EL (cell line): ENCODE measurements around the gene SMYD3.
"Not testable (repeated sequence)": the region's sequence is repeated elsewhere in the genome, so short reads cannot be mapped to it uniquely, and the experiment has no call there.

Experiments used
- DNase-seq: peaks from one replicate; pipeline ENCODE4 v3.0.0-alpha.2; 2016

SMYD3 gene

DNA sequence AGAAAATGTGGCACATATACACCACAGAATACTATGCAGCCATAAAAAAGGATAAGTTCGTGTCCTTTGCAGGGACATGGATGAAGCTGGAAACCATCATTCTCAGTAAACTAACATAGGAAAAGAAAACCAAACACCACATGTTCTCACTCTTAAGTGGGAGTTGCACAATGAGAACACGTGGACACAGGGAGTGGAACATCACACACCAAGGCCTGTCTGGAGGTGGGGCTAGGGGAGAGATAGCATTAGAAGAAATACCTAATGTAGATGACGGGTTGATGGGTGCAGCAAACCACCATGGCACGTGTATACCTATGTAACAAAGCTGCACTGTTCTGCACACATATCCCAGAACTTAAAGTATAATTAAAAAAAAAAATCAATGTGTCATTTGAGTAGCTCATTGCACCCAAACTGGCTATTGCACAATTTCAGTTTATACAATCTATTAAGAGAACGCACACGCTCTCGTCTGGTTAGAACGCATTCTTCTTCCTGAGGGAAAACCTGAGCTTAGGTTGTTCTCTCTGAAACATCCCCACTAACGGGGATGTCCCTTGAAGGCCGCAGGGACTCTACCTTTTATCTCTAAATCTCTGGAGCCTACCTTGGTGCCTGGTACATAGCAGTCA lies 535.9 kb downstream of the SMYD3 start:
- not testable (repeated sequence) for DNase-seq

- DNase-seq: peak; percentile 87
These were observed 537.8 kb downstream of the SMYD3 start for GRCh38 chr1:245969283-245969682.

DNA sequence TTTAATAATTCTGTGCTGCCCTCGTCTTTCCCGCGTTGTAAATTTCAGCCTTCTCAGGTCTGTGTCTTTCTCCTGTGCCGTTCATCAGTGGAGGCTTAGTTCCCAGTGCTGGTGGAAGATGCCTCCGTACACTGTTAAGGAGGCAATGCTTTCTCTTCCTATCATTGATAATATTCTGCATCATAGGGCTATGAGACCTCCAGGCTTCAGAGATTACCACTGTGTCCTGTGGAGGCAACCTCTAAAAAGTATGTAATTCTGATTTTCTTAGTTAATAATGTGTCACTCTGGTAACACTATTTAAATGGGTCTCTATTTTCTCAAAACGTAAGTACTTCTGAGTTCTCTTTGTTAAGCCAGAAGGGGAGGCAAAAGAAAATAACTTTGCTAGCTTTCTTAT lies 538.3 kb downstream of the SMYD3 start:
- DNase-seq: no peak

DNA sequence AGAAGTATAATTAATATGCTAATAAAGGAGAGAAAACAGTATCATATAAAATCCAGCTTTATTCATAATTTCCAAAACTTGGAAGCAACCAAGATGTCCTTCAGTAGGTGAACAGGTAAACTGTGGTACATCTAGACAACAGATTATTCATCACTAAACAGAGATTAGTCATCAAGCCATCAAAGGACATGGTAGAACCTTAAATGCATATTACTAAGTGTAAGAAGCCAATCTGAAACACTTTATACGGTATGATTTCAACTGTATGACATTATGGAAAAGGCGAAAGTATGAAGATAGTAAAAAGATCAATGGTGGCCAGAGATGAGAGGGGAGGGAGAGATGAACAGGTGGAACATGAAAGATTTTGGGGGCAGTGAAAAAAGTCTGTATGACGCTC lies 541.7 kb downstream of the SMYD3 start:
- no peak for DNase-seq

DNA sequence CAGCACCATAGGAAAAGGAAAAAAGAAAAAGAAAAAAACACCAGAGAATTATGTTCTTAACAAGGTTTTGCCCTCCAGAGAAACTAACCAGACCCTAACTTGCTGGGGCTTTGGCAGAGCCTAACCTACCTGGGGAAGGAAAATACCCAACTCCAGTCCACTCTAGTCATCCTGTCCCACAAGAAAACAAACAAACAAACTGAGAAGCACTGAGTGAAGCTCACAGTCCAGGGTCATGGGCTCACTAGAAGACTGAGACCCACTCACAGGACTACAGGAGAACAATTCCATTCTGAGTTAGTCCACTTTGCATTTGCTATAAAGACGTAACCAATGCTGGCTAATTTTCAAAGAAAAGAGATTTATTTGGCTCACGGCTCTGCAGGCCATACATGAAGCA lies 543.4 kb downstream of the SMYD3 start:
- DNase-seq: no peak

- DNase-seq: no peak
These were observed 544.6 kb downstream of the SMYD3 start for GRCh38 chr1:245962453-245962852.

DNA sequence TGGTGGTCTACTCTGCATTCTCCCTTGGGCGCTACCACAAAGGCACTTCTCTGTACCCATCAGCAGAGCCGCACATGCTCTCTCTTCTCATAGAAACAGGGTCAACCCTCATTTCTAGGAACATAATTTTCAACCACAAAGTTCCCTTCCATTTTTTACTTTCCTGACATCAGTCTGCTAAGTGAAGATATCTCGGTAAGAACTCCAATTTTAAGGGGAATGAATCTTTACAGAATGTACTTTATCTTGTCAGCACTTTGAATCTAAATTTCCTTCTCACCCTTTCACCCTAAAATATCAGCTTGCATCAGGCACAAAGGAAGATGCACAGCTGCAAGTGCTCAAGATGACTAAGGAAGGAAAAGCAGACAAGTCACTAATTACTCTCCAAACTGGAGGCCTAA lies 545.9 kb downstream of the SMYD3 start:
- no peak for DNase-seq

GRCh38 chr1:245960171-245960570 lies 546.9 kb downstream of the SMYD3 start:
- DNase-seq: no peak

GRCh38 chr1:245958016-245958415 lies 549.1 kb downstream of the SMYD3 start:
- DNase-seq: no peak

- DNase-seq: no peak
These were observed 549.7 kb downstream of the SMYD3 start for GRCh38 chr1:245957427-245957826.

DNA sequence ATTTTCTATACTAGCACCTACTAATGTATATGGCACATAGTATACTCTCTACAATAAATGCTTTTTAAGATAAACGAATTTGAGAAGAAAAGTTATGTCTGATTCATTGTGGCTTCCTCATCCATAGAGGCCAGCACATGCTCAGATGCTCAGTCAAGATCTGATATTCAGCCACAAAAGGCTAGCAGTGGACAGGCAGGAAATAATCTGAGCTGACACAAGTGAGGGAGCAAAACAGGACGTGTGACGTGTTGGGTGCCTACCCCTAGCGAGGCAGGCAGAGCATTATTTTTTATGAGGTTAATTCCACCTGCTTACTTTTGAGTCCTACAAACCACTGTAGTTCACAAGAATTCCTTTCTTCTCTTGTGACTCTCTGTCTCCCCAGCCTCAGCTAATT lies 550.9 kb downstream of the SMYD3 start:
- peak; percentile 45 for DNase-seq

DNA sequence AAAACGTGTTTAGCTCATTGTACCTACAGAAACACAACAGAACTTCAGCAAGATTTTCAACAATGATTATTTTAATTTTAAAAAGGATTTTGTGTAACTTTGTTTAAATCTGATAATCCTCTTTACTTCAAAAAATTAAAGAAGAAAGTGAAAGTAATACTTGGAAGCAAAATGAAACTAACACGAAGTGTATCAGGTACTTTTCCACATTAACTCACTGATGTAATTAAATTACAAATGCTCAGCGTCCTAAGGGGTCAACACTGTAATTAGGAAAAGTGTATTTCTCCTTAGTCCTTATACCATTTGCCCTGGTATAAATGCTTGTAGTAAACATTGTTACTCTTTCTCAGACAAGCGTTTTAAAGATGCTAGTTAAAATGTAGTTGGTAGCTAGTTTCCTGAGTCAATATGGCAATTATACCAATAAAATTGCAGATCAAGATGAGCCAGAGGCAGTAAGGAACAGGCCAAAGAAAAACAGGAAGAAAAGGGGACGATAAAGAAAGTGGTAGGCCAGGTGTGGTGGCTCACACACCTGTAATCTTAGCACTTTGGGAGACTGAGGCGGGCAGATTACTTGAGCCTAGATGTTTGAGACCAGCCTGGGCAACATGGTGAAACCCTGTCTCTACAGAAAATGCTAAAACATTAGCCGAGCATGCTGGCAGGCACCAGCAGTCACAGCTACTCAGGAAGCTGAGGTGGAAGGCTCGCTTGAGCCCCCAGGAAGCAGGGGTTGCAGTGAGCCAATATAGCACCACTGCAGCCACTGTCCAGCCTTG lies 553.0 kb downstream of the SMYD3 start:
- peak; percentile 7 for DNase-seq

DNA sequence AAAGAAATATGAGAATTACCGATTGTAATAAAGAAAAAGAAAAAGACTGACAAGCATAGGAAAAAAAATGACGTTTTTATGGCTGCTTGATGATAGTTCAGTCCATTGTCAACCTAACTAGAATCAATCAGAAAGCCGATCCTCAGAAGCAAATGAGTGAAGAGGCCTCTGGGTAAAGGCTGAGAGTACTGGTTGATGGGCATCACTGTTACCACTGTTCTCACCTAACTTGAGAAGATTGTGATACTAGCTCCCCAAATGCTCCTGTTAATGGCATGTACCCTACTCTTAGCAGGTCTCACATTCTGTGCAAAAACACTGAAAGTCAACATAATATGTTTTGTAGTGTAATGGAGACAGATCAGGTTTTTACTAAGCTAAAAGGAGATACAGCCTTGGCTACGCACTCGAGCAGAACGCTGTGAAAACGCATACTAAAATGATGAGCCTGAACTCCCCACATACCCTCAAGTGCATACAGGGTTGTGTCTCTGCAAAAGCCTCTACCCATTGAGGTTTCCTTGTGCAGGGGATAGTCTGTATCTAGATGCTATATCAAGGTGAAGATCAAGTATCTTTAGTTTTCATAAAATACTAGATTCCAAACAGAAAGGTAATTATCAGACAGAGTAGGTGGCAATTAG lies 554.6 kb downstream of the SMYD3 start:
- no peak for DNase-seq

DNA sequence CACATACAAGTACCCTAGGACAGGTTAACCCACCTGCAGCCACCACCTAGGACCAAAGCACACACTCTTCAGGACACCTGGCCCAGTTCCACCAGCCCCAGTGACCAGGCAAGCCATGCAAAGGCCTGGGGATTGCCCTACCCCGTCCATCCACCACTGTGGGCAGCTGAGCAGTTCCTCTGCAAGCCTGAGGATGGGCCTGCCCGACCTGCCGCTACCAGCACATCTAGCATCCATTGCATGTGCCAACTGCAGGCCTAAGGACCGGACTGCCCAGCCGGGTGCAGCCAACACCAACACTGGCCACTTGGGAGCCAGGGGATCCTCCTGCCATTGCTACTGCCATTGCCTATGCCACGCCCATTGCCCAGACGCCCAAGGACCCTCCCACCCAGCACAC lies 558.3 kb downstream of the SMYD3 start:
- no peak for DNase-seq

DNA sequence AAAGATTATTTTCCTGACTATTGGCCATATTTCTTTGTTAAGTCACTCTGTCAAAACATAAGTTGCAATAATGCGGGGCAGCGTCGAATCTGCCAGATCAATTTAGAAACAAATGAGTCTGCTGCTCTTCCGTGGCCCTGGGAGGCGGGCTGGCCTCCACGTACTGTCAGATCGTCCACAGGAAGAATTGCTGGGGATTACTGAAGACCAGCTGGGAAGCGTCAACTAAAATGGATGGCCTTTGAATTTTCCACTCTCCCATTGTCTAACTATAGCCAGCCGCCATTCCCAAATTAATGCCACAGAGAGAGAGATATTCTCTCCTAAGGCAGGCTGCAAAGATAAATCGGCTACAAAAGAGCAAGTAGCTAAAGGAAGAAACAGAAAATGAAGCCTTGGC lies 560.2 kb downstream of the SMYD3 start:
- no peak for DNase-seq

- not testable (repeated sequence) for DNase-seq
These were observed 561.9 kb downstream of the SMYD3 start for GRCh38 chr1:245945136-245945535.

DNA sequence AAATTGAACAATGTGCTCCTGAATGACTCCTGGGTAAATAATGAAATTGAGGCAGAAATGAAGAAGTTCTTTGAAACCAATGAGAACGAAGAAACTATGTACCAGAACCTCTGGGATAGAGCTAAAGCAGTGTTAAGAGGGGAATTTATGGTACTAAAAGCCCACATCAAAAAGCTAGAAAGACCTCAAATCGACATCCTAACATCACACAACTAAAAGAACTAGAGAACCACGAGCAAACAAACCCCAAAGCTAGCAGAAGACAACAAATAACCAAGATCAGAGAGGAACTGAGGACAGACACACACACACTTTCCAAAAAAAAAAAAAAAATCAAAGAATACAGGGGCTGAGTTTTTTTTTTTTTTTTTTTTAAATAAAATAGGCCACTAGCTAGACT lies 564.2 kb downstream of the SMYD3 start:
- DNase-seq: no peak

DNA sequence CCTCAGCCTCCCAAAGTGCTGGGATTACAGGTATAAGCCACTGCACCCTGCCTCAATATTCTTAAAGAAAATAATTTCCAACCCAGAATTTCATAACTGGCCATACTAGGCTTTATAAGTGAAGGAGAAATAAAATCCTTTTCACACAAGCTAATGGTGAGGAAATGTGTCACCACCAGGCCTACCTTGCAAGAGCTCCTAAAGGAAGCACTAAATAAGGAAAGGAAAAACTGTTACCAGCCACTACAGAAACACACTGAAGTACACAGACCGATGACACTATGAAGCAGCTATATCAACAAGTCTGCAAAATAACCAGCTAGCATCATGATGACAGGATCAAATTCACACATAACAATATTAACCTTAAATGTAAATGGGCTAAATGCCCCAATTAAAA lies 565.3 kb downstream of the SMYD3 start:
- not testable (repeated sequence) for DNase-seq

GRCh38 chr1:245939756-245940345 lies 567.2 kb downstream of the SMYD3 start:
- no peak for DNase-seq

- DNase-seq: no peak
These were observed 569.0 kb downstream of the SMYD3 start for GRCh38 chr1:245938046-245938435.

DNA sequence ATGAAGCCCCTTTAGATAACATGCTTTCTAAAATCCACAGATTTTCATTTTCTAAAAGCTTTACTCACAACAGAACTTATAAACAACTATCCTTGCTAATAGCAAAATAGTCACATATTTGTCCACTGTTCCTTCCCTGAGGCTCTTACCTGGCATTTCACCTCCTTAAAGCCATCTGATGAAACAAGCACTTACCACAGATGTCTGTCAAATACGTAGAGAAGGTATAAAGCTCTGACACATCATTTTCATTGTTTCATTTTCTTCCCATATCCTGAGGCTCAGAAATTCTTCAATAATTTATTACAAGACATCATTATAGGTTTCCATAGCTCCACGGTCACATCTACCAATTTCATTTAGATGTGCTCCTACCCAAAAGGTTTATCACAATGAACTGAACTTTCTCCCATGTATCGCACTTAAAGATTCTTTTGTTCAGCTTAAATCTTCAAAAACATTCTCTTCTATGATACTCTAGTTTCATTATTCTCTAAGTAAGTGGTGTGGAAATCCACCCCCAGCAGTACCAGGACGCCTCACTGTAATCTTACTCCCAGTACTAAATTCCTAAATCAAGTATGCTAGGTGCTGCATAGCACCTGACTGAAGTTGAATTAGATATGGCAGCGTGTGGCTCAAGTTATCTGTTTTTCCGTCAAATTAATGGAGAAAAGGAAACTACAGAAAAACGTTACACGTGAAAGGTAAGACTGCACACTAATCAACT lies 569.6 kb downstream of the SMYD3 start:
- no peak for DNase-seq

DNA sequence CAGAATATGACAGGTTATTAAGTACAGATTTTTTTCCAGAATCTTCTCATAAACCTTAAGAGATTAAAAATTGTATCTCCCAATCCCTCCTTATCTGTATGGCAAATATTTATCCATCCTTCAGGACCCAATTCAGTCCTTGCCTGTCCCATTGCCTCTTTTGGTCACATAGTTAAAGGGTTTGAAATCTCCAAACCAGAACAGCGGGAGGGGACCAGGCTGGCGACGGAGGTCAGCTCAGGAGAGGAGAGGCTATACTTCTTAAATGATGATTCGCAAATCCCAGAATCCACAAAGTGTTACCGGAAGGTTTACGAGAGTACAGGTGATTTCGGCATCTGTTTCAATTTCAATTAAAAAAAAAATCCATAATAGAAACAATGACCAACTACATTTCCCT lies 572.7 kb downstream of the SMYD3 start:
- DNase-seq: no peak

- no peak for DNase-seq
These were observed 573.5 kb downstream of the SMYD3 start for GRCh38 chr1:245933431-245934045.
